GM19452 (cell line): ENCODE data around the gene GPX7.
"Not testable (repeated sequence)": the region's sequence is repeated elsewhere in the genome, so short reads cannot be mapped to it uniquely, and the experiment has no call there.

Source experiments
- ATAC-seq: cut with Tn5 transposase; IDR thresholded peaks from one replicate; pipeline ENCODE4 v1.9.1; 2021; ENCODE audit not compliant: unreplicated experiment

Gene GPX7

GRCh38 chr1:52601991-52602855 lies at the start of gene GPX7:
Gene GPX7 (plus strand): TSS chr1:52602371. CDS start chr1:52602410, 39 bp downstream.
- no peak for ATAC-seq

DNA sequence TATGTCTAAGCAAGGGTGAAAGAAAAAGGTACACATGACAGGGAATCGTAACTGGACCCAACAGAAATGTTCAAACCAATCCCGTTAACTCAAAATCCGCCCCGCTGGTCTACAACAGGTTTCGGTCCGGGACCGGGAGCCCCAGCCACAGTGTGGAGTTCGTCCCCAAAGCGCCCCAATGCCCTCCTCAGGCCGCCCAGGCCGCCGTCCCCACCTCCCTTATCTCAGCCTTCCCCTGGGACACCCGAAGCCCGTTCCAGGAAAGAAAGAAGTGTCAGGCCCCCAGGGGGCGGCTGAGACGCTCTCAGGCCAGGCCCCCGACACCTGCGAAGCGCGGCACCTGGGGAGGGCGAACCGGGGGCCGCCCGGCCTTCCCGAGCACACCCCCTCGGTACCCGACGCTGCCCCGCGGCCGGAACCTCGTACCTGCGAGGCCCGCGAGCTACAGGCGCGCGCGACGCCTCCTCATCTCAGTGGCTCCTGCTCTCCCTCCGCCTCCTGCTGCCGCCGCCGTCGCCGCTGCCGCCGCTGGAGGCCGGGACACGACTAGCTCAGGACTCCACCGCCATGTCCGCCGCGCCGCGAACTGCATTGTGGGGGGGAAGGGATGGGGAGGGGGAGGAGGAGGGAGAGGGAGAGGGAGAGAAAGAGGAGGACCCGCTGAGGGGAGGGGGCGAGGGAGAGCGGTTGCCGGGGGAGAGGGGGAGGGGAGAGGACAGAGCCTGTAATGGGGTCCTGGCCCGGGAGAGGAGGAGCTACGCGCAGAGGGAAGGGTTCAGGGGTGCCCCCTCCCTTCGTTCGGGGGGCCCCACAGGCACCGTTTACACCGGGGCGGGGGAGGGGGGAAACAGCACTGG lies 49.4 kb upstream of the GPX7 start, which contains the start of gene TUT4:
TUT4 (minus strand) TSS at position 588 of the 857 bp plus-strand sequence. CDS start 26,812 bp downstream, outside the sequence.
- ATAC-seq: peak; percentile 46

DNA sequence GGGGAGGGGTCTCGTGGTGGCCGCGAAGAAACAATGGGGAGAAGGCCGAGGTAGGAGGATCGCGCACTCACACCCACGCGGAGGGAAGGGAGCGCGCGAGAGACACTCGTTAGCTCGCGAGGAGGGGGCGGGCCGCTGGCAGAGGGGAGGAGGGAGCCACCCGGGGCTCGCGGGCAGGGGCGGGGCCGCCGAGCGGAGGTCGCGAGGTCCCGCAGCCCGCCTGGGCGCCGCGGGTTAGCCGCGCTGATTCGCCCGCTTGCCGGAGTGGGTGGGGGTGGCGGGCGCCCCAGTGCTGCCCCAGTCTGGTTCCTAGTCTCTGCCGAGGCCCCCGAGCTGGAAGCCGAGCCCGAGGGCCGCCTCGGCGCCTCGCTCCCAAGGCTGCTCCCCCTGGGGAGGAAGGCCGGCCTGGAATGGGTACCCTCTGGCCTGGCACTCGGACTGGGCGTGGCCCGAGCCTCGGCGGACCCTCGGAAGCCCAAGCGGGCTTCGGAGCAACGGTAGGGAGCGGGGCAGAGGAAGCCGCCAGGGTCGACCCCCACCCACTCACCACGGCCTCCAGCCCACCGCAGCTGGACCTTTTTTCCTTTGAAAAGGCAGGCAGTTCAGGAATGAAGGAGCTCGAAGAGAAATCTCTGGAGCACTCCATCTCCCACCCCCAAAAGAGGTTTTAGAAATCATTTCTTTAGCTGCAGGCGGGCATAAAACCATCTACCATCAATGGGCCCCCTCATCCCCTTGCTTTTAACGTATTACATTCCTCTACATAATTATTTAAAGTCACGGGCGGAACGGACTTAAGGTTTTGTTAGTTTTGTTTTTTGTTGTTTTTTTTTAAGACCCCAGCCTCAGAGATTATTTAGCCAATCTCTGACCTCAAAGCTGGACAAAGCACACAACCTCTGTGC lies 48.6 kb upstream of the GPX7 start:
- ATAC-seq: peak; percentile 62

DNA sequence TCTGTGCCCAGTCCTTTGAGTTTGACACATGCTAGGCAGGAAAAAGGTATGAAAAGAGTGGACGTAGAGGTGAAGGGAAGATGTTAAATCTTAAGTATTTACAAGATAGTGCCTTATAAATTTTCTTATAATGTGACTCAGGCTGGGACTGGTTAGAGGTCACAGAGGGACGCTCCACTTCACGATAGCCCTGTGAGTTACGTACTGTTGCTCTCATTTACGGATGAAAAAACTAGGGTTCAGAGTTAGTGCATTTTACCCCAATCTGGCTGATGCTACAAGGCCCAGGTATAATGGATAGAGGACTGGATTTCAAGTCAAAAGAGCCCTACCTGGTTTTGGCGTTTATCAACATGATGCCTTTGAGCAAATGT lies 47.9 kb upstream of the GPX7 start:
- no peak for ATAC-seq

DNA sequence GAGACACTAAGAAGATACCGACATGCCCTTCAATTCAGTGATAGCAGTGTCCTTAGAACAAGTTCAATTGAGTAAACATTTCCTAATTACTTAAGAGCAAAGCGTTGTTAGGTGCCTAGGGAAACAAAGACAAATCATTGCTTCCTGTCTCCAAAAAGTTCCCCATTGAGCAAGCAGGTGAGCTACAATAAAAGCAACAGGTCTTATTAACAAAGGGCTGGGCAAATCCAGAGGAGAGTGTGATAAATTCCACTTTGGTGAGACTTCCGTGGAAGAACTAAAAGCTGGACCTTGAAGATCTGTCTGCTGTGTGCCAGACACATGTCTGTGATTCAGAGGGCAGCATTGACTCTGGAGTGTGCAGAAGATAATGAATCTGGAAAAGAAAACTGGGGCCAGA lies 47.4 kb upstream of the GPX7 start:
- no peak for ATAC-seq

GRCh38 chr1:52556641-52557360 lies 45.4 kb upstream of the GPX7 start:
- no peak for ATAC-seq

DNA sequence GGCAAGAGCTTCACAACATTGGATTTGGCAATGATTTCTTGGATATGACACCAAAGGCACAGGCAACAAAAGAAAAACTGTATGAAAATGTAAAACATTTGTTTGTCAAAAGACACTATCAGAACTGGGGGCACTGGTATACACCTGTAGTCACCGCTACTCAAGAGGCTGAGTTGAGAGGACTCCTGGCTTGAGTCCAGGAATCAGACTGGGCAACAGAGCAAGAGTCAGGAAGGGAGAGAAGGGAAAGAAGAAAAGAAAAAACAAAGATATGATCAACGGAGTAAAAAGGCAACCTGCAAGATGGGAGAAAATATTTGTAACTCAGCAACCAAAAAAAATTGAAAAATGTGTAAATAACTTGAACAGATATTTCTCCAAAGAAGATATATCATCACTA lies 43.2 kb upstream of the GPX7 start:
- ATAC-seq: no peak

DNA sequence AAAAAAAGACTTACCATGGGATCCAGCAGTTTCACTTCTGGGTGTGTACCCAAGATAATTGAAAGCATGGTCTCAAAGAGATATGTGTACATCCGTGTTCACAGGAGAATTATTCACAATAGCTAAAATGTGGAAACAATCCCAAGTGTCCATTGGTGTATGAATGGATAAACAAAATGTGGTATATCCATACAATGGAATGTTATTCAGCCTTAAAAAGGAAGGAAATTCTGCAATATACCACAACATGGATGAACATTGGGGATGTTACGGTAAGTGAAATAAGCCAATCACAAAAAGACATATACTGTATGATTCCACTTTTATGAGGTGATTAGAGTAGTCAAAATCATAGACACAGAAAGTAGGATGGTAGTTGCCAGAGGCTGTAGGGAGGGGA lies 42.3 kb upstream of the GPX7 start:
- ATAC-seq: no peak

GRCh38 chr1:52562766-52563165 lies 39.4 kb upstream of the GPX7 start:
- ATAC-seq: no peak

DNA sequence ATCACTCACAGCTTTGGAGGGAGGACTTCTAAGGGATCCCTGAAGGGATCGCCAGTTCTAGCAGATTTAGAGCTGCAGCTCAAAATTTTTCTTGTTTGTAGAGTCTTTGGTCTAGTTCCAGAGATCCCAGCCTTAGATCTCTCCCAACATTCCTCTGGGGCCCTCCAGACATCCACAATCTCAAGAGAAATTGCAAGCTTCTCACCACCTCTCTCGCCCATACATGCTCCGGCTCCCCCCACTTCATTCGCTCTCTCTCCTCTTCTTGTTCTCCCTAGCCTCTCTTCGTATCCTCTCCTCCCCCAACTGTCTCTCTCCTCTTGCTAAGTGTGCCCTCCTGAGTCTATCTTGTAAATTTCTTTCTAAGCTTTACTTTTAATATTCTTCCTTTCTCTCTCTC lies 34.2 kb upstream of the GPX7 start:
- ATAC-seq: no peak

- no peak for ATAC-seq
Measured at GRCh38 chr1:52569449-52570210, 32.5 kb upstream of the GPX7 start.

DNA sequence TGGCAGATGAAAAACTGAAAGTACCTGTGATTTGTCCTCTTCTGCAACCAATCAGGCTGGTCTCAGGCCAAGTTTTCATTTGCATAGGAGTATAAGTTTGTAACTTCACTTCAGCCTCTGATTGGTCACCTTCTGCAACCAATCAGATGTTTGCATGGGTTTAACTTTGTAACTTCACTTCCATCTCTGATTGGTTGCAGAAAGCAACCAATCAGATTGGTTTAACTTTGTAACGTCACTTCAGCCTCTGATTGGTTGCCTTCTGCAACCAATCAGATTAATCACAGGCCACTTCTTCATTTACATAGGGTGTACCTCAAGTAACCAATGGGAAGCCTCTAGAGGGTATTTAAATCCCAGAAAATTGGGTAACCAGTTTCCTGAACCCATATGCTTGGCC lies 30.4 kb upstream of the GPX7 start:
- ATAC-seq: no peak

GRCh38 chr1:52572387-52572786 lies 29.8 kb upstream of the GPX7 start:
- no peak for ATAC-seq

- no peak for ATAC-seq
Measured at GRCh38 chr1:52574594-52574993, 27.6 kb upstream of the GPX7 start.

- no peak for ATAC-seq
Measured at GRCh38 chr1:52576074-52576473, 26.1 kb upstream of the GPX7 start.

- ATAC-seq: not testable (repeated sequence)
Measured at GRCh38 chr1:52578066-52578465, 24.1 kb upstream of the GPX7 start.

GRCh38 chr1:52579415-52579814 lies 22.8 kb upstream of the GPX7 start:
- ATAC-seq: no peak

DNA sequence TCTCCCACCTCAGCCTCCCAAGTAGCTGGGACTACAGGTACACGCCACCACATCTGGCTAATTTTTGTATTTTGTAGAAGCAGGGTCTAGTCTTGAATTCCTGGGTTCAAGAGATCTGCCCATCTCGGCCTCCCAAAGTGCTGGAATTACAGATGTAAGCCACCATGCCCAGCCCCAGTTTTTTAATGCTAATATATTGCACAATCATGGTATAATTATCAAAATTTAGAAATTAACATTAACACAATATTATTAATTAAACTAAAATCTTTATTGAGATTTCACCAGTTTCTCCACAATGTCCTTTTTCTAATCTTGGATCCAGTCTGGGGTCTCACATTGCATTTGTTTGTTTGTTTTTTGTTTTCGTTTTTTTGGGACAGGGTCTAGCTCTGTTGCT lies 21.9 kb upstream of the GPX7 start:
- ATAC-seq: no peak

GRCh38 chr1:52582116-52582696 lies 20.0 kb upstream of the GPX7 start:
- ATAC-seq: no peak
